SH-SY5Y (cell line): Measurements from ENCODE around the gene PCDHGA1.

Experiments used
- GATA2 ChIP-seq: IDR thresholded peaks from 2 replicates; pipeline ENCODE4 v1.6.1; 2011; ENCODE audit warnings: mild to moderate bottlenecking, low read depth, low read length
- GATA3 ChIP-seq: IDR thresholded peaks from 2 replicates; pipeline ENCODE4 v1.6.1; 2011; ENCODE audit warnings: low read depth, mild to moderate bottlenecking, low read length, moderate library complexity

DNA sequence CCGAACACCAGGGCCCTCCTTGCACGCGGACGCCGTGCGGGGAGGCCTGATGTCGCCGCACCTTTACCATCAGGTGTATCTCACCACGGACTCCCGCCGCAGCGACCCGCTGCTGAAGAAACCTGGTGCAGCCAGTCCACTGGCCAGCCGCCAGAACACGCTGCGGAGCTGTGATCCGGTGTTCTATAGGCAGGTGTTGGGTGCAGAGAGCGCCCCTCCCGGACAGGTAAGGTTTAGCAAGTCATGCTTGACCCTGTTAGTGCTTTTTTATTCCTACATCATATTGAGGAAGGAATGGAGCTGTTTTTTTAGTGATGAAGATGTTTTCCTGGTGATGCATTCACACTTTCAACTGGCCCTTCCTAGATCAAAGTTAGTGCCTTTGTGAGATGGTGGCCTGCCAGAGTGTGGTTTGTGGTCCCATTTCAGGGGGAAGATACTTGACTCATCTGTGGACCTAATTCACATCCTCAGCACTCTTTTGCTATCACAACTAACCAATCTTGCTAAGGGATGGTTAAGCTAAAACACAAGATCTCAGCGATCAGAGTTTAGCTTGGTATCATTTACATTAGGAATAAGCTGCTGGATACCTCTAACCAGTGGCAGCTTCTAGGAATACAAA lies 148.1 kb downstream of the PCDHGA1 start:
- no peak for TF ChIP-seq GATA2
- TF ChIP-seq GATA3 = no peak
